Colonic mucosa (tissue), 4 donors: ENCODE data around the gene SLC25A34. TPM values are rescaled to one million over a fixed set of nuclear protein-coding genes. Genes with fewer than 3 reads are reported as not detected.

ENCODE experiments used
- DNase-seq: peaks from one replicate; pipeline ENCODE4 v3.0.0-alpha.2; 2020
- H3K27ac ChIP-seq: fragments of 200-600 bp; one replicate; pipeline ENCODE4 v1.8.0; 2021
- H3K27me3 ChIP-seq: fragments of 200-600 bp; one replicate; pipeline ENCODE4 v1.8.0; 2021
- H3K36me3 ChIP-seq: fragments of 200-600 bp; one replicate; pipeline ENCODE4 v1.8.0; 2021
- H3K4me1 ChIP-seq: fragments of 200-600 bp; one replicate; pipeline ENCODE4 v1.8.0; 2021; ENCODE audit warnings: mild to moderate bottlenecking
- H3K4me3 ChIP-seq: fragments of 200-600 bp; one replicate; pipeline ENCODE4 v1.8.0; 2021
- H3K9ac ChIP-seq, 2 donors: one replicate each; pipeline ENCODE4 v1.7.0; 2013; ENCODE audit warnings: control low read depth in 2 of 2, low read depth in 2 of 2, low read length in 2 of 2
- H3K9me3 ChIP-seq: fragments of 200-600 bp; one replicate; pipeline ENCODE4 v1.8.0; 2021
- intact Hi-C: fragments of 100-400 bp; cut with DNase I; formaldehyde crosslinking; loops from one replicate; pipeline ENCODE4 v1.14.1; 2022
- total RNA-seq, 2 donors: library from RNA; stranded (reverse); fragmentation: NEBNext Ultra II Directional in 1 of 2; extraction: Animal tissue kit (Norgen Biotek cat#: 25700) in 1 of 2; gene quantifications; one replicate each; pipeline ENCODE4 v1.2.1, GENCODE V29; 2021
- TF ChIP-seq, protein P1 (sequence below): fragments of 200-600 bp; IDR thresholded peaks from one replicate; pipeline ENCODE4 v1.8.0; 2022; ENCODE audit warnings: antibody characterized with exemption, mild to moderate bottlenecking
- donor health status: healthy.
- donor health status: DM: no; HTN: no; CAD: no.
- donor health status: DM: no; HTN: no; CAD: no.

Gene SLC25A34
- total RNA-seq, 2 donors from 2014 or later, result 3.2 to 16.0 TPM

DNA sequence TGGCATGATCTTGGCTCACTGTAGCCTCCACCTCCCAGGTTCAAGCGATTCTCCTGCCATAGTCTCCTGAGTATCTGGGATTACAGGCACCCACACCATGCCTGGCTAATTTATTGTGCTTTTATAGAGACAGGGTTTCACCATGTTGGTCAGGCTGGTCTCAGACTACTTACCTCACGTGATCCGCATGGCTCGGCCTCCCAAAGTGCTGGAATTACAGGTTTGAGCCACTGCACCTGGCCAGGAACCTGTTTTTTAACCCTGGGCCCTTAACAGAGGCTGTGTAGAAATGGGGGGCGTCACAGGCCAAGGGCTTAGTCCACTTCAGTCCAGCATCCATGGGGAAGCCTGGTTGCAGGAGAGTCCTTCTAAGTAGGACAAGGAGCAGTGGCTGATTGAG, 31.9 kb downstream of the SLC25A34 start:
- Histone ChIP-seq H3K9ac (no peak overlapping the region), H3K9me3 (no peaks in the 10 kb centered on the region), H3K36me3 (peaks cover 21% of the 10 kb centered on the region), H3K27me3 (no peaks in the 10 kb centered on the region), H3K4me3 (no peak overlapping the region), H3K27ac (no peak overlapping the region), H3K4me1 (peaks cover 15% of the 10 kb centered on the region)
- intact Hi-C loops, result no loop called here
- DNase-seq, result no peak
- TF ChIP-seq, protein P1, sequence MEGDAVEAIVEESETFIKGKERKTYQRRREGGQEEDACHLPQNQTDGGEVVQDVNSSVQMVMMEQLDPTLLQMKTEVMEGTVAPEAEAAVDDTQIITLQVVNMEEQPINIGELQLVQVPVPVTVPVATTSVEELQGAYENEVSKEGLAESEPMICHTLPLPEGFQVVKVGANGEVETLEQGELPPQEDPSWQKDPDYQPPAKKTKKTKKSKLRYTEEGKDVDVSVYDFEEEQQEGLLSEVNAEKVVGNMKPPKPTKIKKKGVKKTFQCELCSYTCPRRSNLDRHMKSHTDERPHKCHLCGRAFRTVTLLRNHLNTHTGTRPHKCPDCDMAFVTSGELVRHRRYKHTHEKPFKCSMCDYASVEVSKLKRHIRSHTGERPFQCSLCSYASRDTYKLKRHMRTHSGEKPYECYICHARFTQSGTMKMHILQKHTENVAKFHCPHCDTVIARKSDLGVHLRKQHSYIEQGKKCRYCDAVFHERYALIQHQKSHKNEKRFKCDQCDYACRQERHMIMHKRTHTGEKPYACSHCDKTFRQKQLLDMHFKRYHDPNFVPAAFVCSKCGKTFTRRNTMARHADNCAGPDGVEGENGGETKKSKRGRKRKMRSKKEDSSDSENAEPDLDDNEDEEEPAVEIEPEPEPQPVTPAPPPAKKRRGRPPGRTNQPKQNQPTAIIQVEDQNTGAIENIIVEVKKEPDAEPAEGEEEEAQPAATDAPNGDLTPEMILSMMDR, result no peak

- no peaks in the 10 kb centered on the region for H3K27me3 ChIP-seq
- TF ChIP-seq, protein P1, result no peak
- H3K9ac ChIP-seq, result no peak overlapping the region
- no peak overlapping the region for H3K4me3 ChIP-seq
- H3K27ac ChIP-seq, result no peak overlapping the region
- DNase-seq, result no peak
- H3K9me3 ChIP-seq, result no peaks in the 10 kb centered on the region
- H3K4me1 ChIP-seq, result peaks cover 15% of the 10 kb centered on the region
- intact Hi-C loops, result no loop called here
- peaks cover 21% of the 10 kb centered on the region for H3K36me3 ChIP-seq
These were observed 32.3 kb downstream of the SLC25A34 start for GRCh38 chr1:15768388-15768787.

- DNase-seq, result no peak
- H3K27me3 ChIP-seq, result no peaks in the 10 kb centered on the region
- peaks cover 21% of the 10 kb centered on the region for H3K36me3 ChIP-seq
- no peaks in the 10 kb centered on the region for H3K9me3 ChIP-seq
- intact Hi-C loops, result no loop called here
- H3K4me1 ChIP-seq, result no peaks in the 10 kb centered on the region
- no peak overlapping the region for H3K27ac ChIP-seq
- no peak overlapping the region for H3K4me3 ChIP-seq
- TF ChIP-seq, protein P1, result no peak
- H3K9ac ChIP-seq, result no peak overlapping the region
These were observed 34.4 kb downstream of the SLC25A34 start for GRCh38 chr1:15770313-15770962.

GRCh38 chr1:15771836-15772515, 35.9 kb downstream of the SLC25A34 start:
- intact Hi-C loops, result no loop called here
- no peak for DNase-seq
- no peaks in the 10 kb centered on the region for H3K27me3 ChIP-seq
- H3K4me3 ChIP-seq, result no peak overlapping the region
- H3K4me1 ChIP-seq, result no peaks in the 10 kb centered on the region
- no peak overlapping the region for H3K27ac ChIP-seq
- TF ChIP-seq, protein P1, result no peak
- H3K36me3 ChIP-seq, result peaks cover 21% of the 10 kb centered on the region
- no peaks in the 10 kb centered on the region for H3K9me3 ChIP-seq
- no peak overlapping the region for H3K9ac ChIP-seq

GRCh38 chr1:15775706-15776105, 39.6 kb downstream of the SLC25A34 start:
- no peaks in the 10 kb centered on the region for H3K27me3 ChIP-seq
- no peak for DNase-seq
- intact Hi-C loops, result no loop called here
- peaks cover 4% of the 10 kb centered on the region for H3K4me1 ChIP-seq
- H3K9me3 ChIP-seq, result no peaks in the 10 kb centered on the region
- no peak overlapping the region for H3K27ac ChIP-seq
- no peak overlapping the region for H3K9ac ChIP-seq
- H3K4me3 ChIP-seq, result no peak overlapping the region
- TF ChIP-seq, protein P1, result no peak
- H3K36me3 ChIP-seq, result peaks cover 14% of the 10 kb centered on the region
